NCI-H2196 (cell line): ENCODE data around the gene LAMA3.

ENCODE experiments used
- DNase-seq: peaks from one replicate; lab custom pipeline; 2025; ENCODE audit not compliant: unreplicated experiment; lab: John Stamatoyannopoulos, UW

LAMA3 gene

GRCh38 chr18:23897291-23897690, 208.0 kb downstream of the LAMA3 start:
- DNase-seq: no peak

- no peak for DNase-seq
These were observed 208.5 kb downstream of the LAMA3 start for GRCh38 chr18:23897733-23898132.

- no peak for DNase-seq
These were observed 211.7 kb downstream of the LAMA3 start for GRCh38 chr18:23900994-23901393.

GRCh38 chr18:23902396-23902795, 213.1 kb downstream of the LAMA3 start:
- DNase-seq: peak; percentile 64

- DNase-seq: no peak
These were observed 214.7 kb downstream of the LAMA3 start for GRCh38 chr18:23903971-23904370.

- no peak for DNase-seq
These were observed 217.4 kb downstream of the LAMA3 start for GRCh38 chr18:23906658-23907057.

GRCh38 chr18:23908827-23909226, 219.6 kb downstream of the LAMA3 start:
- DNase-seq: no peak

- DNase-seq: no peak
These were observed 220.8 kb downstream of the LAMA3 start for GRCh38 chr18:23910032-23910431.

GRCh38 chr18:23912356-23912755, 223.1 kb downstream of the LAMA3 start:
- DNase-seq: no peak

- no peak for DNase-seq
These were observed 227.1 kb downstream of the LAMA3 start for GRCh38 chr18:23916338-23916737.

- peak; percentile 89 for DNase-seq
These were observed 229.3 kb downstream of the LAMA3 start for GRCh38 chr18:23918395-23919032.

- no peak for DNase-seq
These were observed 230.8 kb downstream of the LAMA3 start for GRCh38 chr18:23920054-23920453.

GRCh38 chr18:23921716-23922285, 232.5 kb downstream of the LAMA3 start:
- DNase-seq: no peak

- DNase-seq: no peak
These were observed 233.7 kb downstream of the LAMA3 start for GRCh38 chr18:23922939-23923338.

- DNase-seq: no peak
These were observed 235.6 kb downstream of the LAMA3 start for GRCh38 chr18:23924813-23925212.

GRCh38 chr18:23926571-23926970, 237.3 kb downstream of the LAMA3 start:
- no peak for DNase-seq

- no peak for DNase-seq
These were observed 238.8 kb downstream of the LAMA3 start for GRCh38 chr18:23927821-23928746.

- no peak for DNase-seq
These were observed 240.2 kb downstream of the LAMA3 start for GRCh38 chr18:23929362-23929930.

GRCh38 chr18:23930002-23930401, 240.7 kb downstream of the LAMA3 start:
- no peak for DNase-seq

GRCh38 chr18:23932385-23933067, 243.3 kb downstream of the LAMA3 start:
- no peak for DNase-seq

GRCh38 chr18:23933407-23933806, 244.2 kb downstream of the LAMA3 start:
- DNase-seq: no peak
